DOHH2 (cell line): Measurements from ENCODE around the gene KRTAP5-7.
"Not testable (repeated sequence)": the region's sequence is repeated elsewhere in the genome, so short reads cannot be mapped to it uniquely, and the experiment has no call there.

Experiments
- H3F3A ChIP-seq: fragments of 200-600 bp; sonication (generic), shearing (Covaris generic); 2 replicates; pipeline ENCODE4 v1.6.0; 2016; ENCODE audit warnings: antibody characterized with exemption, mild to moderate bottlenecking; ENCODE audit not compliant: control insufficient read depth, insufficient read depth
- H3K27ac ChIP-seq: fragments of 200-600 bp; sonication (generic); 2 replicates; pipeline ENCODE4 v1.5.1; 2014; ENCODE audit warnings: low read depth, mild to moderate bottlenecking, low read length, moderate library complexity
- H3K27me3 ChIP-seq: fragments of 200-600 bp; sonication (generic); 2 replicates; pipeline ENCODE4 v1.6.1; 2014; ENCODE audit warnings: mild to moderate bottlenecking, low read length, mixed read lengths; ENCODE audit not compliant: control insufficient read depth
- H3K36me3 ChIP-seq: fragments of 200-600 bp; sonication (generic); 2 replicates; pipeline ENCODE4 v1.6.1; 2014; ENCODE audit warnings: mild to moderate bottlenecking, low read length, moderate library complexity, mixed read lengths; ENCODE audit not compliant: control insufficient read depth
- H3K4me1 ChIP-seq: fragments of 200-600 bp; sonication (generic); 2 replicates; pipeline ENCODE4 v1.6.1; 2014; ENCODE audit warnings: mild to moderate bottlenecking, low read length, mixed read lengths; ENCODE audit not compliant: control insufficient read depth
- H3K4me2 ChIP-seq: fragments of 200-600 bp; sonication (generic); 2 replicates; pipeline ENCODE4 v1.6.0; 2014; ENCODE audit warnings: mild to moderate bottlenecking, low read length, moderate library complexity
- H3K4me3 ChIP-seq: fragments of 200-600 bp; sonication (generic); 2 replicates; pipeline ENCODE4 v1.5.1; 2014; ENCODE audit warnings: mild to moderate bottlenecking, low read length, mixed read lengths
- H3K79me2 ChIP-seq: fragments of 200-600 bp; sonication (generic); 2 replicates; pipeline ENCODE4 v1.6.1; 2014; ENCODE audit warnings: mild to moderate bottlenecking, low read length, mixed read lengths; ENCODE audit not compliant: control insufficient read depth
- H3K9me2 ChIP-seq: fragments of 200-600 bp; sonication (generic); replicated peaks from 2 replicates; pipeline ENCODE4 v1.6.1; 2014; ENCODE audit warnings: mild to moderate bottlenecking, low read length, mixed read lengths; ENCODE audit not compliant: control insufficient read depth
- H3K9me3 ChIP-seq: fragments of 200-600 bp; sonication (generic); 2 replicates; pipeline ENCODE4 v1.6.1; 2014; ENCODE audit warnings: antibody characterized with exemption, low read length, mixed read lengths; ENCODE audit not compliant: control insufficient read depth, insufficient read depth
- H4K20me1 ChIP-seq: fragments of 200-600 bp; sonication (generic); 2 replicates; pipeline ENCODE4 v1.6.0; 2014; ENCODE audit warnings: low read depth, mild to moderate bottlenecking, antibody characterized with exemption, low read length, moderate library complexity; ENCODE audit not compliant: control insufficient read depth, insufficient read depth
- CTCF ChIP-seq: fragments of 200-600 bp; sonication (generic); IDR thresholded peaks from one replicate; pipeline ENCODE4 v1.5.1; 2014; ENCODE audit warnings: antibody characterized with exemption, mild to moderate bottlenecking, low read depth, low read length; ENCODE audit not compliant: poor library complexity, severe bottlenecking
- EZH2phosphoT487 ChIP-seq: fragments of 200-600 bp; sonication (generic); IDR thresholded peaks from 2 replicates; pipeline ENCODE4 v1.6.1; 2017; ENCODE audit warnings: borderline replicate concordance, mild to moderate bottlenecking, antibody characterized with exemption, low read length, moderate library complexity, mixed read lengths

Gene KRTAP5-7

GRCh38 chr11:71539017-71539416 lies 11.9 kb downstream of the KRTAP5-7 start:
- Histone ChIP-seq H3K79me2 (no peaks in the 10 kb centered on the region), H3K9me3 (peaks cover 3% of the 10 kb centered on the region), H3K4me2 (no peak overlapping the region), H3K9me2 (no peaks in the 10 kb centered on the region), H3K36me3 (no peaks in the 10 kb centered on the region), H3K4me1 (no peaks in the 10 kb centered on the region), H3K27me3 (peaks cover 19% of the 10 kb centered on the region), H3F3A (no peaks in the 10 kb centered on the region), H3K4me3 (no peak overlapping the region), H3K27ac (no peak overlapping the region), H4K20me1 (no peaks in the 10 kb centered on the region)
- no peak for TF ChIP-seq CTCF
- TF ChIP-seq EZH2phosphoT487, result no peak

GRCh38 chr11:71539971-71540370 lies 12.9 kb downstream of the KRTAP5-7 start:
- H3K4me1 ChIP-seq, H3K36me3 ChIP-seq, H4K20me1 ChIP-seq, H3K79me2 ChIP-seq, H3K4me3 ChIP-seq, H3K9me2 ChIP-seq, H3K27ac ChIP-seq, H3K4me2 ChIP-seq, H3F3A ChIP-seq, H3K9me3 ChIP-seq: not testable (repeated sequence)
- peaks cover 19% of the 10 kb centered on the region for H3K27me3 ChIP-seq

- H3K4me2 ChIP-seq, H3K9me3 ChIP-seq, H3K27ac ChIP-seq, H3F3A ChIP-seq, H3K4me3 ChIP-seq, H4K20me1 ChIP-seq, H3K4me1 ChIP-seq, H3K9me2 ChIP-seq, H3K79me2 ChIP-seq, H3K36me3 ChIP-seq: not testable (repeated sequence)
- H3K27me3 ChIP-seq, result peaks cover 19% of the 10 kb centered on the region
These were observed 13.6 kb downstream of the KRTAP5-7 start for GRCh38 chr11:71540521-71541304.

- Histone ChIP-seq H3K4me1 (no peaks in the 10 kb centered on the region), H4K20me1 (no peaks in the 10 kb centered on the region), H3K36me3 (no peaks in the 10 kb centered on the region), H3K9me3 (peaks cover 3% of the 10 kb centered on the region), H3K4me2 (no peak overlapping the region), H3K4me3 (no peak overlapping the region), H3K27me3 (peaks cover 19% of the 10 kb centered on the region), H3K27ac (no peak overlapping the region), H3F3A (no peaks in the 10 kb centered on the region), H3K9me2 (no peaks in the 10 kb centered on the region), H3K79me2 (no peaks in the 10 kb centered on the region)
- TF ChIP-seq CTCF (no peak), EZH2phosphoT487 (no peak)
These were observed 15.3 kb downstream of the KRTAP5-7 start for GRCh38 chr11:71542382-71542781.
